GM12872 (cell line): Measurements from ENCODE around the gene RNF145.

Experiments used
- CTCF ChIP-seq: IDR thresholded peaks from 3 replicates; pipeline ENCODE4 v1.5.1; 2011; ENCODE audit warnings: low read depth, mild to moderate bottlenecking, low read length, moderate library complexity; ENCODE audit not compliant: insufficient read depth

Gene RNF145

DNA sequence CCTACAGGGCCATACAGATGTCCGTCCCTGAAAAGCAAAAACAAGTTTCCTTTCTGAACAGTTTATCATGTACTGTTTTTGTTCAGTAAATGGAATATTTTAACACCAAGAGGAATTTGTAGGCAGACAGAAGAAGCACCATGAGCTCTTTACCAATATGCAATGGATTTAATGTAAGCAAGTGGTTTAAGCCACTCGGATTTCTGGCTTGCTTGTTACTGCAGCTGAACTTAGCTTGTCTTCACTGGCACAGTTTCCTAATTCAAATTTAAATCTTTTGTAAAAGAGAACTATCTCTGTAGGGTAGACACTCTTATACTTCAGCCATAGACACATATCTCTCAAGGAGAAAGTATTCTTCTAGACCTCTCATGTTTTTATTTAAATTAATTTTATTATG, 96.9 kb downstream of the RNF145 start:
- TF ChIP-seq CTCF = no peak
